AG04450 (cell line): ENCODE results near the gene ZDHHC23. TPM values are rescaled to one million over a fixed set of nuclear protein-coding genes. Genes with fewer than 3 reads are reported as not detected.

Source experiments
- CTCF ChIA-PET: fragments of 300-600, 350-600 bp; formaldehyde crosslinking; extraction: SDS; loops from one replicate; lab custom pipeline; 2022; ENCODE audit warnings: antibody characterized with exemption, inconsistent platforms; lab: Charles Lee
- POLR2A ChIA-PET: fragments of 350-600 bp; formaldehyde crosslinking; extraction: SDS; loops from one replicate; lab custom pipeline; 2021; ENCODE audit warnings: antibody characterized with exemption, inconsistent platforms; lab: Yijun Ruan, JAX
- DNase-seq: peaks from one replicate; pipeline ENCODE4 v3.0.0-alpha.2; 2011; ENCODE audit warnings: low read depth, low spot score
- H3K27ac ChIP-seq: one replicate; pipeline ENCODE4 v1.5.1; 2012; ENCODE audit warnings: low read depth, low read length, control low read depth
- H3K27me3 ChIP-seq: one replicate; pipeline ENCODE4 v1.6.0; 2012; ENCODE audit warnings: low read length; ENCODE audit not compliant: control insufficient read depth, insufficient read depth
- H3K4me3 ChIP-seq: 2 replicates; pipeline ENCODE4 v1.5.1; 2011; ENCODE audit warnings: mild to moderate bottlenecking, low read depth, low read length, control low read depth
- H3K9me3 ChIP-seq: 2 replicates; pipeline ENCODE4 v1.5.1; 2012; ENCODE audit warnings: low read length; ENCODE audit not compliant: control insufficient read depth, insufficient read depth
- CTCF ChIP-seq: IDR thresholded peaks from 2 replicates; pipeline ENCODE4 v1.5.1; 2011; ENCODE audit warnings: low read depth, low read length, control low read depth, inconsistent platforms
- polyA plus RNA-seq: library from polyadenylated mRNA; depleted of rRNA; stranded (reverse); fragments of >200 nt; gene quantifications from 2 replicates; pipeline ENCODE4 v1.2.3, GENCODE V29; 2011; rRNA removed

ZDHHC23 gene
- polyA plus RNA-seq, 1 experiment: 0.79 TPM

GRCh38 chr3:113983544-113983943 is 35.7 kb downstream of the ZDHHC23 start:
- H3K27me3 ChIP-seq: no peaks in the 10 kb centered on the region
- ChIA-PET POLR2A (no interaction called here), CTCF (no interaction called here)
- no peak for TF ChIP-seq CTCF
- no peaks in the 10 kb centered on the region for H3K9me3 ChIP-seq
- no peak overlapping the region for H3K27ac ChIP-seq
- H3K4me3 ChIP-seq: no peak overlapping the region
- no peak for DNase-seq

- Histone ChIP-seq H3K27ac (no peak overlapping the region), H3K27me3 (no peaks in the 10 kb centered on the region), H3K4me3 (no peak overlapping the region), H3K9me3 (no peaks in the 10 kb centered on the region)
- CTCF ChIA-PET: no interaction called here
- POLR2A ChIA-PET: no interaction called here
- no peak for TF ChIP-seq CTCF
- DNase-seq: no peak
Measured at GRCh38 chr3:113985541-113985940, 37.7 kb downstream of the ZDHHC23 start.

- H3K27ac ChIP-seq: no peak overlapping the region
- ChIA-PET POLR2A (no interaction called here), CTCF (no interaction called here)
- no peak overlapping the region for H3K4me3 ChIP-seq
- no peaks in the 10 kb centered on the region for H3K27me3 ChIP-seq
- peaks cover 11% of the 10 kb centered on the region for H3K9me3 ChIP-seq
- TF ChIP-seq CTCF: no peak
- DNase-seq: no peak
Measured at GRCh38 chr3:114005481-114005880, 57.7 kb downstream of the ZDHHC23 start.

GRCh38 chr3:114011059-114011797 is 63.4 kb downstream of the ZDHHC23 start:
- no peak overlapping the region for H3K27ac ChIP-seq
- POLR2A ChIA-PET: no interaction called here
- no peak overlapping the region for H3K4me3 ChIP-seq
- peaks cover under 1% of the 10 kb centered on the region for H3K9me3 ChIP-seq
- H3K27me3 ChIP-seq: no peaks in the 10 kb centered on the region
- TF ChIP-seq CTCF: no peak
- no peak for DNase-seq
- CTCF ChIA-PET: no interaction called here

Other genes with a start within 250 kb of the ZDHHC23 start
- 95.9 and 129 TPM in 2 replicates for gene NAA50, start 201.8 kb upstream of the ZDHHC23 start, polyA plus RNA-seq
- 64.4 and 83.0 TPM in 2 replicates for gene ATP6V1A, start 201.0 kb upstream of the ZDHHC23 start, polyA plus RNA-seq
- 3.0 and 4.2 TPM in 2 replicates for gene GRAMD1C, start 109.2 kb upstream of the ZDHHC23 start, polyA plus RNA-seq
- 1.7 and 2.3 TPM in 2 replicates for gene CCDC191, start 108.5 kb downstream of the ZDHHC23 start, polyA plus RNA-seq
- gene QTRT2, start 108.7 kb downstream of the ZDHHC23 start, polyA plus RNA-seq: 7.9 and 10.8 TPM in 2 replicates
- gene DRD3, start 231.0 kb downstream of the ZDHHC23 start, polyA plus RNA-seq: not detected in 2 replicates